A673 (cell line): Measurements from ENCODE around the gene COMT. TPM values are rescaled to one million over a fixed set of nuclear protein-coding genes. Genes with fewer than 3 reads are reported as not detected.

Source experiments
- BruUV-seq: library from RNA; stranded (reverse); fragments of 400-500 nt; replicated peaks from 2 replicates; lab custom pipeline; 2021; lab: Mats Ljungman, UMichigan
- CTCF ChIA-PET: fragments of 300-600 bp; sonication (Branson Sonifier 250); formaldehyde crosslinking; loops from one replicate; lab custom pipeline; 2022; ENCODE audit warnings: antibody characterized with exemption; lab: Charles Lee
- POLR2A ChIA-PET: fragments of 300-600 bp; sonication (Branson Sonifier 250); formaldehyde crosslinking; loops from one replicate; lab custom pipeline; 2022; ENCODE audit warnings: antibody characterized with exemption; ENCODE audit not compliant: low non-redundant PET; lab: Charles Lee
- DNase-seq: peaks from one replicate; pipeline ENCODE4 v3.0.0-alpha.2; 2015; ENCODE audit warnings: low spot score
- H3K27ac ChIP-seq: fragments of 200-600 bp; sonication (generic); 2 replicates; pipeline ENCODE4 v1.5.1; 2016; ENCODE audit warnings: mixed run types, low read depth, mild to moderate bottlenecking, mixed read lengths, antibody characterized with exemption, low read length; ENCODE audit not compliant: poor library complexity, severe bottlenecking
- H3K27me3 ChIP-seq: fragments of 200-600 bp; sonication (generic); replicated peaks from 2 replicates; pipeline ENCODE4 v1.6.1; 2017; ENCODE audit warnings: mixed run types, low read depth, mild to moderate bottlenecking, mixed read lengths, antibody characterized with exemption, low read length; ENCODE audit not compliant: insufficient read depth, poor library complexity
- H3K36me3 ChIP-seq: fragments of 200-600 bp; sonication (generic); 2 replicates; pipeline ENCODE4 v1.6.1; 2016; ENCODE audit warnings: mixed run types, mild to moderate bottlenecking, mixed read lengths, antibody characterized with exemption, low read length; ENCODE audit not compliant: insufficient read depth, poor library complexity, severe bottlenecking
- H3K4me1 ChIP-seq: fragments of 200-600 bp; sonication (generic); 2 replicates; pipeline ENCODE4 v1.6.1; 2017; ENCODE audit warnings: mixed run types, mild to moderate bottlenecking, mixed read lengths, antibody characterized with exemption, low read length; ENCODE audit not compliant: insufficient read depth, poor library complexity, severe bottlenecking
- H3K4me3 ChIP-seq: fragments of 200-600 bp; sonication (generic); 2 replicates; pipeline ENCODE4 v1.5.1; 2016; ENCODE audit warnings: low read depth, mixed run types, mild to moderate bottlenecking, mixed read lengths, low read length; ENCODE audit not compliant: poor library complexity, severe bottlenecking
- H3K9me3 ChIP-seq: fragments of 200-600 bp; sonication (generic); 2 replicates; pipeline ENCODE4 v1.6.1; 2016; ENCODE audit warnings: mixed run types, low read depth, mild to moderate bottlenecking, mixed read lengths, antibody characterized with exemption, low read length; ENCODE audit not compliant: poor library complexity, severe bottlenecking
- CTCF ChIP-seq: fragments of 300-800, 200-600 bp; sonication (generic); conservative IDR thresholded peaks from 2 replicates; pipeline ENCODE4 v1.5.1; 2017; ENCODE audit warnings: low read depth, mild to moderate bottlenecking, antibody characterized with exemption, low read length, moderate library complexity, mixed read lengths
- EZH2 ChIP-seq: fragments of 200-600 bp; sonication (generic); IDR thresholded peaks from 2 replicates; pipeline ENCODE4 v1.6.1; 2017; ENCODE audit warnings: borderline replicate concordance, low read depth, mild to moderate bottlenecking, mixed read lengths, antibody characterized with exemption, low read length; ENCODE audit not compliant: poor library complexity, severe bottlenecking
- intact Hi-C: fragments of 100-400 bp; cut with micrococcal nuclease; formaldehyde crosslinking; loops from one replicate; pipeline ENCODE4 v1.10.0; 2022; ENCODE audit not compliant: unreplicated experiment
- total RNA-seq: library from RNA; stranded (reverse); gene quantifications from 2 replicates; pipeline ENCODE4 v1.2.3, GENCODE V29; 2021

The COMT gene
- total RNA-seq, 1 experiment from 2014 or later: 87.8 TPM

- no peak for DNase-seq
- no peak for TF ChIP-seq EZH2
- no peak for TF ChIP-seq CTCF
- no peaks in the 10 kb centered on the region for H3K27me3 ChIP-seq
- H3K4me1 ChIP-seq: peaks cover 16% of the 10 kb centered on the region
- H3K9me3 ChIP-seq: no peaks in the 10 kb centered on the region
- H3K27ac ChIP-seq: no peak overlapping the region
- CTCF ChIA-PET: interaction anchor here (1.1 to 1.7 kb wide), 2 partner anchors 9 to 170 kb away, joined by 3 to 6 read pairs; no protein-coding TSS in a partner anchor
- no peak overlapping the region for H3K4me3 ChIP-seq
- POLR2A ChIA-PET: no interaction called here
- BruUV-seq: no TSS peak
- intact Hi-C loops: no loop called here
- H3K36me3 ChIP-seq: no peaks in the 10 kb centered on the region
Observed at GRCh38 chr22:19900707-19901436, 40.7 kb upstream of the COMT start.

- Histone ChIP-seq H3K4me3 (no peak overlapping the region), H3K9me3 (no peaks in the 10 kb centered on the region), H3K4me1 (peaks cover 16% of the 10 kb centered on the region), H3K36me3 (no peaks in the 10 kb centered on the region), H3K27me3 (no peaks in the 10 kb centered on the region), H3K27ac (peak overlapping the region; percentile 35)
- intact Hi-C loops: no loop called here
- BruUV-seq: no TSS peak
- no peak for TF ChIP-seq CTCF
- no peak for TF ChIP-seq EZH2
- ChIA-PET POLR2A (no interaction called here), CTCF (interaction anchor here (1.1 to 1.7 kb wide), 2 partner anchors 8 to 171 kb away, joined by 3 to 6 read pairs; no protein-coding TSS in a partner anchor)
- DNase-seq: no peak
Observed at GRCh38 chr22:19901577-19902244, 39.9 kb upstream of the COMT start.

- BruUV-seq: no TSS peak
- no peak overlapping the region for H3K4me3 ChIP-seq
- TF ChIP-seq EZH2 (no peak), CTCF (no peak)
- H3K36me3 ChIP-seq: no peaks in the 10 kb centered on the region
- H3K9me3 ChIP-seq: no peaks in the 10 kb centered on the region
- ChIA-PET CTCF (interaction anchor here (1.4 to 1.7 kb wide), 1 partner anchor 172 kb away, joined by 4 to 6 read pairs; no protein-coding TSS in a partner anchor), POLR2A (no interaction called here)
- peak overlapping the region; percentile 35 for H3K27ac ChIP-seq
- peaks cover 16% of the 10 kb centered on the region for H3K4me1 ChIP-seq
- H3K27me3 ChIP-seq: no peaks in the 10 kb centered on the region
- DNase-seq: no peak
- intact Hi-C loops: no loop called here
Observed at GRCh38 chr22:19902245-19902715, 39.3 kb upstream of the COMT start.
